Smooth muscle cell of the coronary artery (primary cell): ENCODE results near the gene ERVMER34-1. TPM values are rescaled to one million over a fixed set of nuclear protein-coding genes. Genes with fewer than 3 reads are reported as not detected.

Experiments
- total RNA-seq: library from RNA; depleted of rRNA; stranded (reverse); fragments of >200 nt; gene quantifications from 2 replicates; pipeline ENCODE4 v1.2.3, GENCODE V29; 2014; ENCODE audit warnings: low replicate concordance

ERVMER34-1 gene, protein sequence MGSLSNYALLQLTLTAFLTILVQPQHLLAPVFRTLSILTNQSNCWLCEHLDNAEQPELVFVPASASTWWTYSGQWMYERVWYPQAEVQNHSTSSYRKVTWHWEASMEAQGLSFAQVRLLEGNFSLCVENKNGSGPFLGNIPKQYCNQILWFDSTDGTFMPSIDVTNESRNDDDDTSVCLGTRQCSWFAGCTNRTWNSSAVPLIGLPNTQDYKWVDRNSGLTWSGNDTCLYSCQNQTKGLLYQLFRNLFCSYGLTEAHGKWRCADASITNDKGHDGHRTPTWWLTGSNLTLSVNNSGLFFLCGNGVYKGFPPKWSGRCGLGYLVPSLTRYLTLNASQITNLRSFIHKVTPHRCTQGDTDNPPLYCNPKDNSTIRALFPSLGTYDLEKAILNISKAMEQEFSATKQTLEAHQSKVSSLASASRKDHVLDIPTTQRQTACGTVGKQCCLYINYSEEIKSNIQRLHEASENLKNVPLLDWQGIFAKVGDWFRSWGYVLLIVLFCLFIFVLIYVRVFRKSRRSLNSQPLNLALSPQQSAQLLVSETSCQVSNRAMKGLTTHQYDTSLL
- 0.08 TPM in 1 of 2 replicates, not detected in the other for total RNA-seq

DNA sequence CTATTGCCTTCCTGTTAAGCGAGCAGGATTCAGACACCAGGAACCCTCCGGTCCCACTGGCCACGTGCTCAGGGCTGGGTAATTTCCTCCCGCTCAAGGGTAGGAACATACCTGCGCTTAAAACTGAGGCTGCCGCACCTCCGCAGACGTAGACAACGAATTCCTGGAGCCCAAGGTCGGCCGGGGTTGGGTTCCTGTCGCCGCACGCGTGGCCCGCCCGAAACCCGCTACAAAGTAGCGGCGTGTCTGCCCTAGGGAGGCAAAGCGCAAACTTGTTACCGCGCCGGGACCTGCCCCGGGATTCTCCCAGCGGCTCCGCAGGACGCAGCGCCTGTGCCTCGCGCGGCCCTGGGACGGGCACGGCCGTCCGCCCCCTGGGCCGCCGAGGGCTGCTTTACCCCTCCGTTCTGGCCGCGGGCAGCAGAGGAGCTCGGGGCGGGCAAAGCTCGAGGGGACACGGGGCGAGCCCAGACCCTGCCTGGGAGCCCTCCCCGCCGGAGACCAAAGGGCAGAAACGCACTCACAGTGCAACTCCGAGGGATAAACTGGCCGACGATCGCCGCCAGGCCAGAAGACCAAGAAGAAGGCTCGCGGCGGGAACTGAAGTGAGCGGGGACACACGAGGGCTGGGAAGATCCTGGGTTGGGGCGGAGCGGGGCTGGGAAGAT, at the start of gene ERVMER34-1:
ERVMER34-1 (minus strand) TSS at position 607 of the 668 bp plus-strand sequence. CDS start 5,905 bp downstream, outside the sequence.

Other genes starting within 250 kb of the ERVMER34-1 start
- 7.6 and 13.8 TPM in 2 replicates for gene USP46, start 92.1 kb downstream of the ERVMER34-1 start, total RNA-seq
- gene RASL11B, start 110.9 kb upstream of the ERVMER34-1 start, total RNA-seq, result 0.35 and 7.2 TPM in 2 replicates